Measurements from ENCODE around the gene TSR3. TPM values are rescaled to one million over a fixed set of nuclear protein-coding genes. Genes with fewer than 3 reads are reported as not detected.

Gene TSR3
- total and polyA plus RNA-seq, 12 donors = 13.7 to 258 (median 59.6) TPM

DNA sequence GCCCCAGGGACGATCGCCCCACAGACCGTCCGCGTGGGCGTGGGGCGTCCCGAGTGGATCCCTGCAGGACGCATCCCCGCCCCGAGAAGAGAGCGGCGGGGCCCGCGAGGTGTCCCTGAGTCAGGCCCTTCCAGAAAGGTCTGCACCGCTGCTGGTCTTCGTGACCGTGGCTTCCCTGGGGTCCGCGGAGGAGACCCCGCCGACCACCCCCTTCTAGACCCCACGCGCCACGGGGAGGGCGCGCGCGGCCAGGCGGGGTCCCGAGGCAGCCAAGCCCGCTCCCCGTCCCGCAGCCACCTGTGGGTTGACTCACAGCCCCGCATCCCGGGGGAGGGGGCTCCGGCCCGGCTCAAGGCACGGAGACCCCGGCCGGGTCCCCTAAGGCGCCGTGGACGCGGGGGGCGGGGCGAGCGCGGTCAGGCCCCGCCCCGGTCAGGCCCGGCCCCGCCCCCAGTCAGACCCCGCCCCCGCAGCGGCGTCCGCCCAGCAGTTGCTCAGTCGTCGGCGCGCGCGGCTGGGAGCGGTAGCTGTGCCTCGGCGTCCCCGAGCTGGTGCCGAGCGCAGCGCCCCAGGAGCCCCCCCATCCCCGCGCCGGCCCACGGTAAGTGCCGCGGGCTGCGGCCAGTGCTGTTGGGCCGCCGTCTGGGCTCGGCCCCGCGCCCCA, 18.4 kb downstream of the TSR3 start, which contains the start of gene BAIAP3:
Gene BAIAP3, plus strand, starts transcription at position 497 of the 664 bp plus-strand sequence. CDS start 4,905 bp downstream, outside the sequence.
- intact Hi-C loops (cut with DNase I) = no loop called here
- DNase-seq = peak in 4 of 7 donors; percentile 53 to 73 (median 62)
- WGBS, 4 donors = 2 to 5% (median 4%) methylated on average over 20 to 79 of the region's 83 CpGs; no CpG with 5 or more reads in 1 of the 4 donors
- TF ChIP-seq, protein P1, sequence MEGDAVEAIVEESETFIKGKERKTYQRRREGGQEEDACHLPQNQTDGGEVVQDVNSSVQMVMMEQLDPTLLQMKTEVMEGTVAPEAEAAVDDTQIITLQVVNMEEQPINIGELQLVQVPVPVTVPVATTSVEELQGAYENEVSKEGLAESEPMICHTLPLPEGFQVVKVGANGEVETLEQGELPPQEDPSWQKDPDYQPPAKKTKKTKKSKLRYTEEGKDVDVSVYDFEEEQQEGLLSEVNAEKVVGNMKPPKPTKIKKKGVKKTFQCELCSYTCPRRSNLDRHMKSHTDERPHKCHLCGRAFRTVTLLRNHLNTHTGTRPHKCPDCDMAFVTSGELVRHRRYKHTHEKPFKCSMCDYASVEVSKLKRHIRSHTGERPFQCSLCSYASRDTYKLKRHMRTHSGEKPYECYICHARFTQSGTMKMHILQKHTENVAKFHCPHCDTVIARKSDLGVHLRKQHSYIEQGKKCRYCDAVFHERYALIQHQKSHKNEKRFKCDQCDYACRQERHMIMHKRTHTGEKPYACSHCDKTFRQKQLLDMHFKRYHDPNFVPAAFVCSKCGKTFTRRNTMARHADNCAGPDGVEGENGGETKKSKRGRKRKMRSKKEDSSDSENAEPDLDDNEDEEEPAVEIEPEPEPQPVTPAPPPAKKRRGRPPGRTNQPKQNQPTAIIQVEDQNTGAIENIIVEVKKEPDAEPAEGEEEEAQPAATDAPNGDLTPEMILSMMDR (IDR thresholded peaks at IDR 0.05) = no peak
- peak; percentile 22 to 55 for TF ChIP-seq POLR2A (IDR thresholded peaks at IDR 0.05)
- peaks cover 9% of the 10 kb centered on the region for H3K27me3 ChIP-seq
- no peaks in the 10 kb centered on the region for H3K9me3 ChIP-seq (replicated peaks in 1 of 3)
- H3K4me3 ChIP-seq = peak within 1 kb of the TSS in 1 of 4 donors; percentile 70
- peaks cover 10 to 32% of the 10 kb centered on the region in 2 donors for H3K4me1 ChIP-seq (replicated peaks in 1 of 2)
- peak within 1 kb of the TSS in 1 of 5 donors; percentile 71 for H3K27ac ChIP-seq
- no peaks in the 10 kb centered on the region for H3K36me3 ChIP-seq (replicated peaks in 1 of 2)

DNA sequence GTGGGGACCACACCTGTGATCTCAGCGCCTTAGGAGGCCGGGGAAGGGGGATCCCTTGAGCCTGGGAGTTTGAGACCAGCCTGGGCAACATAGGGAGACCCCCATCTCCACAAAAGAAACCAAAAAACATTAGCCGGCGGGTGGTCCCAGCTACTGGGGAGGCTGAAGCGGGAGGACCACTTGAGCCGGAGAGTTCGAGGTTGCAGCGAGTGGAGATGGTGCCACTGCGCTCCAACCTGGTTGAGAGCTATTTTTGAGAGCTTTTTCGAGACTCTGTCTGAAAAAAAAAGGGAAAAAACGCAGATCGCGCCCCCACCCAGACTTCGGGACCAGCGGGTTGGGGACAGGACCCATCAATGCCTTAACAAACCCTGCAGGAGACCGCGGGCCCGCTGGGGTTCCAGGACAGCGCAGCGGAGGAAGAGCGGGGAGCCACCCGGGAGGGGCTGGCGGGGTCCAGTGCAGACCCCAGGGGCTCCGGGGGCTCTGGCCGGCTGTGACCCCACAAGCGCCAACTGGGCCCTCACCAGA, 19.0 kb downstream of the TSR3 start:
- H3K4me1 ChIP-seq (replicated peaks in 1 of 2) = peaks cover 10 to 32% of the 10 kb centered on the region in 2 donors
- H3K27me3 ChIP-seq = peaks cover 9% of the 10 kb centered on the region
- 4 to 7% (median 7%) methylated on average over 18 to 26 of the region's 26 CpGs for WGBS, 4 donors
- no peak for TF ChIP-seq POLR2A (IDR thresholded peaks at IDR 0.05)
- TF ChIP-seq, protein P1 (IDR thresholded peaks at IDR 0.05) = no peak
- no peaks in the 10 kb centered on the region for H3K36me3 ChIP-seq (replicated peaks in 1 of 2)
- H3K9me3 ChIP-seq (replicated peaks in 1 of 3) = no peaks in the 10 kb centered on the region
- peak overlapping the region in 1 of 4 donors; percentile 70 for H3K4me3 ChIP-seq
- DNase-seq = no peak
- intact Hi-C loops (cut with DNase I) = no loop called here
- H3K27ac ChIP-seq = peak overlapping the region in 1 of 5 donors; percentile 52

DNA sequence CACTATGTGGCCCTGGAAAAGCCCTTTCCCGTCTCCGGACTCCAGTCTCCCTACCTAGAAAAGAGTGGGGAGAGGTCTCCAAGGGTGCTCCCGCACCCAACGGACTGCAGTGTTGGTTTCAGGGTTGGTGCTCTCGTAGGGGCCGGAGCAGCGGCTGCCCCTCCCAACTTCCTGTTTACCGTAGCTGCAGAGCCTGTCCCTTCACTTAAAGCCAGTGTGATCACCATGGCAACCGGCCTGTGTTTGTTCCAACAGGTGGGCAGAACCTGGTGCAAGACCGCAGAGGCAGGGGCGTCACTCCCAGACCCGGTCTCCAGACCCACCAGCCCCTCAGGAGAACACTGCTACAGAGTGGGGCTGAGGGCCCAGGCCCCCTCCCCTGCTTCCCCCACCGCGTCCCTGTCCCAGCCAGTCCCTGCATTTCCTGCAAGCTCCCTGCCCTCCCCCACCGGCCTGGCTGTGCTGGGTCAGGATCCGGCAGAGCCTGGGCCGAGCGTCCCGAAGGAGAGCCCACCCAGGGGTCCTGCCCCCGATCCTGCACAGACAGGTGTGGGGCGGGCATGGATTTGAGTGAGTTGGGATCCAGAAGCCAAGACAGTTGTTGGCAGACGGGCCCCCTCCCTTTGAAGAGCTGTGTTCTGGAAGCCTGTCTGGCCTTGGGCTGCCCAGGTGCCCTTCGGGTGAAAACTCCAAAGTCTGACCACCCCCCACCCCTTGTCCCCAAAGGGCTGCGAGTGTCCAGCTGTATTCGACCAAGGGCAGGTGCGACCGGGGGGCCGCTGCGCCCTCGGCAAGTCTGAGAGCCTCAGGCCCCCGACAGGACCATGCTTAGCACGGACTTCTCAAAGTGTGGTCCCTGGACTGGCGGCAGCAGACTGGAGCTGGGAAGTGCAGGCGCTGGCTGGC, 19.7 kb downstream of the TSR3 start:
- DNase-seq = peak in 5 of 7 donors; percentile 49 to 91 (median 52)
- intact Hi-C loops (cut with DNase I) = no loop called here

More for the DNA sequence above, 19.7 kb downstream of the TSR3 start:
- Histone ChIP-seq H3K9me3 (replicated peaks in 1 of 3) (no peaks in the 10 kb centered on the region), H3K4me3 (peak overlapping the region in 1 of 4 donors; percentile 70), H3K36me3 (replicated peaks in 1 of 2) (no peaks in the 10 kb centered on the region), H3K27me3 (peaks cover 9% of the 10 kb centered on the region), H3K4me1 (replicated peaks in 1 of 2) (peaks cover 10 to 32% of the 10 kb centered on the region in 2 donors), H3K27ac (peak overlapping the region in 2 of 5 donors; percentile 39 to 52)
- WGBS, 4 donors = 5 to 26% (median 7%) methylated on average over 8 to 34 of the region's 34 CpGs
- TF ChIP-seq, protein P1 (IDR thresholded peaks at IDR 0.05) = no peak
- TF ChIP-seq POLR2A (IDR thresholded peaks at IDR 0.05) = no peak

All from adrenal gland (tissue), 12 donors.